Uterus (tissue), 4 donors: ENCODE measurements around the gene SLC9A8. TPM values are rescaled to one million over a fixed set of nuclear protein-coding genes. Genes with fewer than 3 reads are reported as not detected.
"Not testable (repeated sequence)": the region's sequence is repeated elsewhere in the genome, so short reads cannot be mapped to it uniquely, and the experiment has no call there.

Experiments used
- DNase-seq, 2 donors: peaks; one replicate each; pipeline ENCODE4 v3.0.0-alpha.2; 2019 to 2020
- H3K27ac ChIP-seq, 2 donors: fragments of 200-600 bp; sonication (generic); 1 replicate in 1 of 2; 2 replicates in 1 of 2; pipeline ENCODE4 v1.5.1; 2016 to 2018
- H3K27me3 ChIP-seq, 2 donors: fragments of 200-600 bp; sonication (generic); one replicate each; pipeline ENCODE4 v1.5.1; 2018 to 2019; ENCODE audit warnings: control low read depth in 1 of 2
- H3K36me3 ChIP-seq, 2 donors: fragments of 200-600 bp; sonication (generic); one replicate each; pipeline ENCODE4 v1.5.1; 2019; ENCODE audit warnings: control low read depth in 1 of 2
- H3K4me1 ChIP-seq, 2 donors: fragments of 200-600 bp; sonication (generic); one replicate each; pipeline ENCODE4 v1.5.1; 2018 to 2019; ENCODE audit warnings: control low read depth in 1 of 2
- H3K4me3 ChIP-seq, 2 donors: fragments of 200-600 bp; sonication (generic); 1 replicate in 1 of 2; 2 replicates in 1 of 2; pipeline ENCODE4 v1.5.1; 2018 to 2019; ENCODE audit warnings: mild to moderate bottlenecking in 1 of 2
- H3K9me3 ChIP-seq, 2 donors: fragments of 200-600 bp; sonication (generic); one replicate each; pipeline ENCODE4 v1.5.1; 2019; ENCODE audit warnings: control low read depth in 1 of 2
- CTCF ChIP-seq, 4 experiments: fragments of 200-600 bp in 2 of 4; fragments of 450-650 bp in 2 of 4; sonication (generic) in 2 of 4; IDR thresholded peaks; one replicate each; pipeline ENCODE4 v1.5.1; 2016 to 2019; ENCODE audit warnings: antibody characterized with exemption in 4 of 4, mild to moderate bottlenecking in 2 of 4, moderate library complexity in 1 of 4
- POLR2A ChIP-seq, 2 donors: fragments of 450-650 bp; IDR thresholded peaks; one replicate each; pipeline ENCODE4 v1.6.1; 2016; ENCODE audit warnings: antibody characterized with exemption in 2 of 2, mild to moderate bottlenecking in 1 of 2, moderate library complexity in 1 of 2
- intact Hi-C: fragments of 100-400 bp; cut with DNase I; formaldehyde crosslinking; loops from one replicate; pipeline ENCODE4 v1.15.1; 2023; ENCODE audit warnings: low total_unique reads
- total RNA-seq, 4 donors: library from RNA; depleted of rRNA in 3 of 4; stranded (reverse); fragments of >200 nt in 3 of 4; gene quantifications; one replicate each; pipeline versions ENCODE4 v1.1.0 to v1.2.4, GENCODE V29; 2014 to 2023
- donor health status: DM: yes; HTN: yes; CAD: no.

Gene SLC9A8
- total RNA-seq, 4 donors from 2014 or later, result 1.3 to 12.8 (median 4.3) TPM

- Histone ChIP-seq H3K27ac (peak overlapping the region; percentile 58 to 68), H3K4me1 (peaks cover 0 to 6% of the 10 kb centered on the region in 2 donors), H3K27me3 (no peaks in the 10 kb centered on the region), H3K9me3 (no peaks in the 10 kb centered on the region), H3K4me3 (no peak overlapping the region), H3K36me3 (no peaks in the 10 kb centered on the region)
- no peak for DNase-seq
- TF ChIP-seq POLR2A (IDR thresholded peaks at IDR 0.05), result no peak
- TF ChIP-seq CTCF (IDR thresholded peaks at IDR 0.05), result no peak
- intact Hi-C loops, result no loop called here
Measured at GRCh38 chr20:49891476-49892110, 79.0 kb downstream of the SLC9A8 start.

GRCh38 chr20:49892260-49892659 is 79.6 kb downstream of the SLC9A8 start:
- no peaks in the 10 kb centered on the region for H3K9me3 ChIP-seq
- no peak overlapping the region for H3K4me3 ChIP-seq
- H3K27me3 ChIP-seq, result no peaks in the 10 kb centered on the region
- no peak for TF ChIP-seq POLR2A (IDR thresholded peaks at IDR 0.05)
- intact Hi-C loops, result no loop called here
- H3K27ac ChIP-seq, result peak overlapping the region; percentile 46 to 53
- no peaks in the 10 kb centered on the region for H3K36me3 ChIP-seq
- peaks cover 0 to 6% of the 10 kb centered on the region in 2 donors for H3K4me1 ChIP-seq
- DNase-seq, result no peak

GRCh38 chr20:49892817-49893216 is 80.2 kb downstream of the SLC9A8 start:
- intact Hi-C loops, result no loop called here
- H3K4me1 ChIP-seq, result peaks cover 0 to 6% of the 10 kb centered on the region in 2 donors

GRCh38 chr20:49893242-49894072 is 80.8 kb downstream of the SLC9A8 start:
- Histone ChIP-seq H3K36me3 (no peaks in the 10 kb centered on the region), H3K4me1 (peaks cover 0 to 6% of the 10 kb centered on the region in 2 donors), H3K27me3 (no peaks in the 10 kb centered on the region), H3K27ac (peak overlapping the region; percentile 46 to 53), H3K9me3 (no peaks in the 10 kb centered on the region), H3K4me3 (no peak overlapping the region)
- no peak for DNase-seq
- intact Hi-C loops, result no loop called here
- no peak for TF ChIP-seq CTCF (IDR thresholded peaks at IDR 0.05)
- no peak for TF ChIP-seq POLR2A (IDR thresholded peaks at IDR 0.05)

More at GRCh38 chr20:49892817-49893216, 80.2 kb downstream of the SLC9A8 start:
- Histone ChIP-seq H3K27me3 (no peaks in the 10 kb centered on the region), H3K27ac (peak overlapping the region; percentile 46 to 53), H3K4me3 (no peak overlapping the region), H3K9me3 (no peaks in the 10 kb centered on the region), H3K36me3 (no peaks in the 10 kb centered on the region)
- DNase-seq, result no peak
- TF ChIP-seq CTCF (IDR thresholded peaks at IDR 0.05) (no peak), POLR2A (IDR thresholded peaks at IDR 0.05) (no peak)

GRCh38 chr20:49894073-49894470 is 81.4 kb downstream of the SLC9A8 start:
- H3K27me3 ChIP-seq, result no peaks in the 10 kb centered on the region
- no peaks in the 10 kb centered on the region for H3K36me3 ChIP-seq
- no peak overlapping the region for H3K4me3 ChIP-seq
- TF ChIP-seq POLR2A (IDR thresholded peaks at IDR 0.05), result no peak
- TF ChIP-seq CTCF (IDR thresholded peaks at IDR 0.05), result no peak
- no peaks in the 10 kb centered on the region for H3K9me3 ChIP-seq
- peaks cover 0 to 6% of the 10 kb centered on the region in 2 donors for H3K4me1 ChIP-seq
- H3K27ac ChIP-seq, result no peak overlapping the region
- no peak for DNase-seq
- intact Hi-C loops, result no loop called here

- H3K27ac ChIP-seq, H3K36me3 ChIP-seq, H3K4me1 ChIP-seq, H3K27me3 ChIP-seq, H3K9me3 ChIP-seq, intact Hi-C loops, H3K4me3 ChIP-seq, DNase-seq: not testable (repeated sequence)
Measured at GRCh38 chr20:49895474-49896093, 83.0 kb downstream of the SLC9A8 start.
